Astrocyte of the cerebellum (primary cell): ENCODE data around the gene DRAM1.

Experiments
- DNase-seq: peaks from one replicate; pipeline ENCODE4 v3.0.0-alpha.2; 2011; ENCODE audit warnings: low read depth
- H3K4me3 ChIP-seq: 2 replicates; pipeline ENCODE4 v1.5.1; 2011; ENCODE audit warnings: mild to moderate bottlenecking, low read depth, low read length, moderate library complexity
- in situ Hi-C: cut with HindIII; loops from 2 replicates; pipeline ENCODE4 v1.10.0; 2017; ENCODE audit warnings: low sequenced_read_pairs
- TF ChIP-seq, protein P1 (sequence below): IDR thresholded peaks from 2 replicates; pipeline ENCODE4 v1.5.1; 2012; ENCODE audit warnings: low read length, low read depth, moderate library complexity, mild to moderate bottlenecking; ENCODE audit errors: missing control alignments

The DRAM1 gene

DNA sequence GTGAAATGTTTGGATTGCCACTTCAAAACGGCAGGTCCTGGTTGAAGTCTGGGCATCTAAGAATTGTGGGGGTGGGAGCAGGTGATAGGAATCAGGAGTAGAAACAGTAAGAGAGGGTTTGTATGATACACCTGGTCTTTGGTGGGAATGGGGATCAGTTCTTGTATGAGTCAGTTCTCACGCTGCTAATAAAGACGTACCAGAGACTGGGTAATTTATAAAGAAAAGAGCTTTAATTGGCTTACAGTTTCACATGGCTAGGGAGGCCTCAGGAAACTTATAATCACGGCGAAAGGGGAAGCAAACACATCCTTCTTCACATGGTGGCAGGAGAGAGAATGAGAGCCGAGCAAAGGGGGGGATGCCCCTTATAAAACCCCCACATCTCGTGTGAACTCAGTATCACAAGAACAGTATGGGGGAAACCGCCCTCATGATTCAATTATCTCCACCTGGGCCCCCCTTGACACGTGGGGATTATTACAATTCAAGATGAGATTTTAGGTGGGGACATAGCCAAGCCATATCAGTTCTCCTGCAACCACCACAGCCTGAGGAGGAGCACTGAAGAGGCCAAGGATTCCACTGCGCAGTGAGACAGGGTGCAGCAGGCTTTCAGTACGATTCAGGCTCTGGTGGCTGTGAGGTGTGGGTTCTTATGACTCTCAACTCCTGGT lies 52.1 kb downstream of the DRAM1 start:
- H3K4me3 ChIP-seq: no peak overlapping the region
- in situ Hi-C loops: no loop called here
- TF ChIP-seq, protein P1, sequence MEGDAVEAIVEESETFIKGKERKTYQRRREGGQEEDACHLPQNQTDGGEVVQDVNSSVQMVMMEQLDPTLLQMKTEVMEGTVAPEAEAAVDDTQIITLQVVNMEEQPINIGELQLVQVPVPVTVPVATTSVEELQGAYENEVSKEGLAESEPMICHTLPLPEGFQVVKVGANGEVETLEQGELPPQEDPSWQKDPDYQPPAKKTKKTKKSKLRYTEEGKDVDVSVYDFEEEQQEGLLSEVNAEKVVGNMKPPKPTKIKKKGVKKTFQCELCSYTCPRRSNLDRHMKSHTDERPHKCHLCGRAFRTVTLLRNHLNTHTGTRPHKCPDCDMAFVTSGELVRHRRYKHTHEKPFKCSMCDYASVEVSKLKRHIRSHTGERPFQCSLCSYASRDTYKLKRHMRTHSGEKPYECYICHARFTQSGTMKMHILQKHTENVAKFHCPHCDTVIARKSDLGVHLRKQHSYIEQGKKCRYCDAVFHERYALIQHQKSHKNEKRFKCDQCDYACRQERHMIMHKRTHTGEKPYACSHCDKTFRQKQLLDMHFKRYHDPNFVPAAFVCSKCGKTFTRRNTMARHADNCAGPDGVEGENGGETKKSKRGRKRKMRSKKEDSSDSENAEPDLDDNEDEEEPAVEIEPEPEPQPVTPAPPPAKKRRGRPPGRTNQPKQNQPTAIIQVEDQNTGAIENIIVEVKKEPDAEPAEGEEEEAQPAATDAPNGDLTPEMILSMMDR: no peak
- no peak for DNase-seq

DNA sequence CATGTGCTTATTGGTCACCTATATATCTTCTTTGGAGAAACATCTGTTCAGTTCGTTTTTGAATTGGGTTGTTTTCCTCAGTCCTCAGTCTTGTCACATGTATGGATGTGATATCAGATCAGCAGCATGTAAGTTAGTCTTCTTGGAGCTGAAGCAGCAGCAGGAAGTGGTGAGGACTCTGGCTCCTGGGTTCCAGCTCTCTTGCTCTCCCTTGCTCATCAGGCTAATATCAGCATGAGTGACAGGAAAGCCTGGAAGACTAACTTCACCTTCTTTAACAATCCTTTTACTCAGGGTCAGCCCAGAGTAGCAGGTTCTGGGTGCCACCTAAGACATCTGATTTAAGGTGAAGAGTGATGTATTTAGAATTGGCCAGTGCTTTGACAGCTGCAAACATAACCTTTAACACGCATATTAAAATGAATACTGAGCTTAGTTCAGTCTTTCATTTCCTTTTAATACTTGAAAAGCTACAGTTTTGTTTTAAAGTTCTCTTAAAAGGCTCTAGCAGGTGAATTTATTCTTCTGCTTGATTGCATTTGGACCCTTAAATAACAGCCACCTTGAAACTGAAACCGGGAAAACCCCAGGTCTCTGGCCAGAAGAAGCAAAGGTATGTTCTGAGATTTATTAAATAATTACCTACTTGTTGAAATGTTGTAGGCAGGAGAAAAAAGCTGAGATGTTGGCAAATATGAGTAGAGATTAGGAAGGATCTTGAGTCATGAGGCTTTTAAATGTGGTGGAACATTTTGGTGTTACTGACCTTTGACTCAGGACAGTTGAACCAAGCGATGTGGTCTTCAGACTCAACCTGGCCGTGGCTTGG lies 54.3 kb downstream of the DRAM1 start:
- in situ Hi-C loops: no loop called here
- TF ChIP-seq, protein P1: no peak
- H3K4me3 ChIP-seq: no peak overlapping the region
- DNase-seq: no peak

DNA sequence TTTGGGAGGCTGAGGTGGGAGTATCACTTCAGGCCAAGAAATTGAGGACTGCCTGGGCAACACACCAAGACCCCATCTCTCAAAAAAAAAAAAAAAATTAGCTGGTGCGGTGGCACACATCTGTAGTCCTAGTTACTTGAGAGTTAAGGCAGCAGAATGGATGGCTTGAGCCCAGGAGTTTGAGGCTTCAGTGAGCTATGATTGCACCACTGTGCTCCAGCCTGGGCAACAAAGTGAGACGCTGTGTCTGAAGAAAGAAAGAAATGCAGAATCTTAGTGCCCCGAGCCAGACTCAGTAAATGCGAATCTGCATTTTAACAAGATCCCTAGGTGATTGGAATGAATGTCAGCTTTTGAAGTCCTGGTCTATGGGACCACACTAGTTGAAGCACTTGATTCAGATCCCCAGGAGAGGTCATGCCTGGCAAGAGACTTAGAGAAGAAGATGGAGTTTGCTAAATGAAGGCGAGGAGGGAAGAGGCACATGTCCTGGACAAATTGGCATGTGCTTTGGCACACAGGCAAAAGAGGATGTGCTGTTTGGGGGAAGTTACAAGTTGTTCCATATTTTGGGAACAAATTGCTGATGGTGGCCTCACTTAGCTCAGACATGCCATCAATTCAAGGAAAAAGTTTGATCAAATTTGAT lies 56.6 kb downstream of the DRAM1 start:
- TF ChIP-seq, protein P1: no peak
- no peak overlapping the region for H3K4me3 ChIP-seq
- in situ Hi-C loops: no loop called here
- no peak for DNase-seq

DNA sequence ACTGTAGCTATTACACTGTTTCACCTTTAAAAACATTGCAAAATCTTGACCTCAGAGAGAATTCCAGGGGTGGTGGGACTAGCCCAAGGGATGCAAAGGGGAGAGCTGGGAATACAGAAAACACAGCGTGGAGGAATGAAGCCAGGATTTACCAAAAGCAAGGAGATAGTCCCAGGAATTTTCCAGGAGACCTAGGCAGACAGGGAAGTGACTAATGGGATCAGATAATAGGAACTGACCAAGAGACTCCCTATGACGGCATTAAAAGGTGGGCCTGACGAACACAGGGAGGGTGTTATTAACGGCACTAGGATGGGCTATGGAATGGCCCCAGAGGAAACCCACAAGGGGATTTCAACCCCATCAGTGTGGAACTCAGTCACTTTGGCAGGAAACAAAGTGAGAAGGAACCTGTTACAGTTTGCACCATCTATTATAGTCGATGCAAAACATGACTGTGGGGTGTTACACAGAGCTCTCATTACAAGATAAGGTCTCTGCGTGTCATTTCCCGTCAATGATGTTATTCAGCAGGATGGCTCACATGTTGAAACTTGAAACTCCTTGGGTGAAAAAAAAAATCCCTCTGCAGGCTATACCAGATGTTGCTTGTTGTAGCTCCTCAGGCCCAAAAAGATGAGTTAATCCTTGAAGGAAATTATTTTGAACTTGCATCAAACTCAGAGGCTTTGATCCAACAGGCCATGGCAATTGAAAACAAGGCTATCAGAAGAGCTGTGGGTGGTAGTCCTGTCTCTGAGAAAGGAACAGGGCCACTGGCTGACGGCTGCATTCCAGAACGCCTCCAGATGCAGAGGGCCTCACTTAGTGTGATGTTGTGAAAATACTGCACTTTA lies 58.7 kb downstream of the DRAM1 start:
- no peak overlapping the region for H3K4me3 ChIP-seq
- DNase-seq: peak; percentile 32
- in situ Hi-C loops: no loop called here
- TF ChIP-seq, protein P1: no peak

DNA sequence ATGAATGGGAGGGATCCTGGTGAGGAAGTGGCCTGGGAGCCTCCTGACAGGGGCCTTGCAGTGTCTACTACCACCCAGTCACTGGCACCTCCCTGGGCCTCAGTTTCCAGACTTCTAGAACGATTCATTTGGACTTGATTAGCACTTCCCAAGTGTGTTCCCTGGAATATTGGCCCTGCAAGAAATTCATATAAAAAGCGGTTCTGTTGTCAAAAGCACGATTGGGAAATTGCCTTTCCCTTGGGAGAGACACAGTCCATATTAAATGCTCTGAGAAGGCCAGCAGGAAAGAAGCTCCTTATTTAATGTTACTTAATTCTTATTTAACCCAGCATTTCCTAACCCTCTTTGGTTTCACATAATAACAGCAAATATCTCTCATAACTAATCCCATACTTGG lies 61.9 kb downstream of the DRAM1 start:
- TF ChIP-seq, protein P1: no peak
- in situ Hi-C loops: no loop called here
- no peak for DNase-seq
- H3K4me3 ChIP-seq: no peak overlapping the region

DNA sequence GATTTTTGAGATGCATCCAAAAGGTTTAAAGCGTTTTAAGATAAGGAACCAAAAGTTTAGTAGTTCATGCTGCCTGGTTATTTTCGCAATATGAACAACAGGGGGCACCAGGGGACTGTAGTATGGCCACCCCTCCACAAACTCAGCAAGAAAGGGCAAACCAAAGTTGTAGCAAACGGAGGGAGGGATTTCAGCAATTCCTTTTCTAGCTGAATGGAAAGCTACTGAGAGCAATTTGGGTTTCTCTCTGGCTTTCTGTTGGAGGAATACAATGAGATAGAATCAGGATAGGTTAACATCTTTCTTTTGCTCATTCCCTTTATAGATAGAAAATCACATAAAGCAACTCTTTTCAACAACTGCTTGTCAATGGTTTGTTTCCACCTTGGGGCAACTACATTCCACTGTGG lies 62.5 kb downstream of the DRAM1 start:
- peak; percentile 60 for DNase-seq
- TF ChIP-seq, protein P1: peak; percentile 85
- no peak overlapping the region for H3K4me3 ChIP-seq
- in situ Hi-C loops: no loop called here
